Measurements from ENCODE around the gene COLGALT1. TPM values are rescaled to one million over a fixed set of nuclear protein-coding genes. Genes with fewer than 3 reads are reported as not detected.
A peak's percentile ranks its signal among the peaks of the same experiment; 100 is the strongest.
"Not testable (repeated sequence)": the region's sequence is repeated elsewhere in the genome, so short reads cannot be mapped to it uniquely, and the experiment has no call there.

COLGALT1 gene
- total RNA-seq: 10 to 100 TPM; 51.2 to 64.3 TPM

- peak; percentile 100 for DNase-seq
- Mint-ChIP-seq H3K4me1 (peaks cover 21% of the 10 kb centered on the region), H3K9me3 (ENCODE audit: low read depth) (no peaks in the 10 kb centered on the region), H3K4me3 (peak within 1 kb of the TSS; percentile 82), H3K36me3 (ENCODE audit: low read depth) (peaks cover 24% of the 10 kb centered on the region), H3K27me3 (no peaks in the 10 kb centered on the region), H3K27ac (peak within 1 kb of the TSS; percentile 67)
- ChIA-PET CTCF (interaction anchor here (3.5 kb wide), 1 partner anchor 18 kb away, joined by 12 read pairs; no protein-coding TSS in a partner anchor), POLR2A (no interaction called here)
- ATAC-seq: peak; percentile 96
- intact Hi-C loops (cut with DNase I, micrococcal nuclease): loop anchor here (1.0 to 5.0 kb wide), 15 partner anchors 16 to 480 kb away; partner anchors contain the start of genes PGLS (in 2 of the 2), GTPBP3 (in 1 of the 2), HAUS8 (in 1 of the 2) and MAP1S (in 1 of the 2)
Observed at GRCh38 chr19:17555480-17555928, at the start of gene COLGALT1. COLGALT1 (plus strand) TSS chr19:17555649; CDS start chr19:17555714, 65 bp downstream.

GRCh38 chr19:17506745-17507144 is 48.7 kb upstream of the COLGALT1 start:
- ChIA-PET POLR2A (no interaction called here), CTCF (interaction anchor here (0.6 kb wide), 1 partner anchor 65 kb away, joined by 3 read pairs; no protein-coding TSS in a partner anchor)
- DNase-seq (no peak), ATAC-seq (no peak)
- Mint-ChIP-seq H3K9me3 (ENCODE audit: low read depth) (no peaks in the 10 kb centered on the region), H3K4me3 (no peak overlapping the region), H3K4me1 (peaks cover 25% of the 10 kb centered on the region), H3K27ac (no peak overlapping the region), H3K27me3 (no peaks in the 10 kb centered on the region), H3K36me3 (ENCODE audit: low read depth) (peaks cover 21% of the 10 kb centered on the region)
- intact Hi-C loops (cut with DNase I, micrococcal nuclease): no loop called here

- POLR2A ChIA-PET; ATAC-seq; H3K9me3 Mint-ChIP-seq (ENCODE audit: low read depth); intact Hi-C loops (cut with DNase I, micrococcal nuclease); DNase-seq; H3K27me3 Mint-ChIP-seq: not testable (repeated sequence)
- Mint-ChIP-seq H3K4me3 (peak overlapping the region; percentile 30), H3K4me1 (peaks cover 34% of the 10 kb centered on the region), H3K27ac (peak overlapping the region; percentile 83), H3K36me3 (ENCODE audit: low read depth) (peaks cover 20% of the 10 kb centered on the region)
- CTCF ChIA-PET: interaction anchor here (0.6 to 1.6 kb wide), 2 partner anchors 12 to 42 kb away, joined by 3 to 5 read pairs; no protein-coding TSS in a partner anchor
Observed at GRCh38 chr19:17508558-17508933, 46.9 kb upstream of the COLGALT1 start.

- H3K4me3 Mint-ChIP-seq: peak overlapping the region; percentile 95
- ATAC-seq: no peak
- CTCF ChIA-PET: interaction anchor here (0.6 to 2.4 kb wide), 7 partner anchors 14 to 943 kb away, joined by 3 to 13 read pairs (median 3); no protein-coding TSS in a partner anchor
- H3K27ac Mint-ChIP-seq: peak overlapping the region; percentile 99
- no peak for DNase-seq
- intact Hi-C loops (cut with DNase I, micrococcal nuclease): loop anchor here (2.0 to 5.0 kb wide), 5 partner anchors 47 to 642 kb away; partner anchors contain the start of genes COLGALT1 (in 1 of the 2), JAK3 (in 1 of the 2) and PIK3R2 (in 1 of the 2)
- H3K9me3 Mint-ChIP-seq (ENCODE audit: low read depth): no peaks in the 10 kb centered on the region
- no peaks in the 10 kb centered on the region for H3K27me3 Mint-ChIP-seq
- POLR2A ChIA-PET: interaction anchor here (0.6 kb wide), 3 partner anchors 41 to 247 kb away, joined by 6 to 15 read pairs (median 7); no protein-coding TSS in a partner anchor
- H3K36me3 Mint-ChIP-seq (ENCODE audit: low read depth): peaks cover 20% of the 10 kb centered on the region
- peaks cover 39% of the 10 kb centered on the region for H3K4me1 Mint-ChIP-seq
Observed at GRCh38 chr19:17510220-17510993, 45.0 kb upstream of the COLGALT1 start.

GRCh38 chr19:17511724-17512573 is 43.5 kb upstream of the COLGALT1 start:
- POLR2A ChIA-PET: no interaction called here
- Mint-ChIP-seq H3K36me3 (ENCODE audit: low read depth) (peaks cover 26% of the 10 kb centered on the region), H3K4me1 (peaks cover 39% of the 10 kb centered on the region), H3K9me3 (ENCODE audit: low read depth) (no peaks in the 10 kb centered on the region), H3K27ac (peak overlapping the region; percentile 88), H3K4me3 (peak overlapping the region; percentile 95), H3K27me3 (no peaks in the 10 kb centered on the region)
- peak; percentile 92 for DNase-seq
- ATAC-seq: peak; percentile 52
- CTCF ChIA-PET: interaction anchor here (1.0 to 2.4 kb wide), 4 partner anchors 16 to 89 kb away, joined by 3 to 13 read pairs (median 4); no protein-coding TSS in a partner anchor
- intact Hi-C loops (cut with DNase I, micrococcal nuclease): loop anchor here (1.0 to 5.0 kb wide), 15 partner anchors 16 to 640 kb away; partner anchors contain the start of genes COLGALT1 (in 2 of the 2), DDA1 (in 1 of the 2), GTPBP3 (in 1 of the 2) and JAK3 (in 1 of the 2)

GRCh38 chr19:17512574-17512939 is 42.9 kb upstream of the COLGALT1 start:
- POLR2A ChIA-PET: no interaction called here
- intact Hi-C loops (cut with DNase I, micrococcal nuclease): loop anchor here (5.0 kb wide), 3 partner anchors 45 to 640 kb away; partner anchors contain the start of genes COLGALT1 (in 1 of the 2), JAK3 (in 1 of the 2) and PIK3R2 (in 1 of the 2)
- Mint-ChIP-seq H3K36me3 (ENCODE audit: low read depth) (peaks cover 32% of the 10 kb centered on the region), H3K27me3 (no peaks in the 10 kb centered on the region), H3K4me1 (peaks cover 38% of the 10 kb centered on the region), H3K4me3 (peak overlapping the region; percentile 95), H3K27ac (peak overlapping the region; percentile 88), H3K9me3 (ENCODE audit: low read depth) (peaks cover 3% of the 10 kb centered on the region)
- ATAC-seq (no peak), DNase-seq (no peak)
- CTCF ChIA-PET: interaction anchor here (1.9 kb wide), 1 partner anchor 17 kb away, joined by 10 read pairs; no protein-coding TSS in a partner anchor

- no peak overlapping the region for H3K27ac Mint-ChIP-seq
- H3K4me1 Mint-ChIP-seq: peaks cover 17% of the 10 kb centered on the region
- no peaks in the 10 kb centered on the region for H3K27me3 Mint-ChIP-seq
- DNase-seq (no peak), ATAC-seq (no peak)
- POLR2A ChIA-PET: no interaction called here
- H3K36me3 Mint-ChIP-seq (ENCODE audit: low read depth): peaks cover 33% of the 10 kb centered on the region
- CTCF ChIA-PET: no interaction called here
- H3K4me3 Mint-ChIP-seq: no peak overlapping the region
- intact Hi-C loops (cut with DNase I, micrococcal nuclease): no loop called here
- peaks cover 5% of the 10 kb centered on the region for H3K9me3 Mint-ChIP-seq (ENCODE audit: low read depth)
Observed at GRCh38 chr19:17515408-17516149, 39.9 kb upstream of the COLGALT1 start.

- ChIA-PET CTCF (interaction anchor here (0.6 to 0.7 kb wide), 2 partner anchors 46 to 171 kb away, joined by 3 read pairs; no protein-coding TSS in a partner anchor), POLR2A (no interaction called here)
- H3K4me1 Mint-ChIP-seq: peaks cover 9% of the 10 kb centered on the region
- peaks cover 31% of the 10 kb centered on the region for H3K36me3 Mint-ChIP-seq (ENCODE audit: low read depth)
- intact Hi-C loops (cut with DNase I, micrococcal nuclease): no loop called here
- H3K4me3 Mint-ChIP-seq: no peak overlapping the region
- ATAC-seq (no peak), DNase-seq (no peak)
- no peak overlapping the region for H3K27ac Mint-ChIP-seq
- H3K27me3 Mint-ChIP-seq: no peaks in the 10 kb centered on the region
- H3K9me3 Mint-ChIP-seq (ENCODE audit: low read depth): peaks cover 5% of the 10 kb centered on the region
Observed at GRCh38 chr19:17517898-17518297, 37.6 kb upstream of the COLGALT1 start.

- H3K4me3 Mint-ChIP-seq; H3K27me3 Mint-ChIP-seq; intact Hi-C loops (cut with DNase I, micrococcal nuclease); DNase-seq; H3K27ac Mint-ChIP-seq; H3K9me3 Mint-ChIP-seq (ENCODE audit: low read depth); ATAC-seq: not testable (repeated sequence)
- peaks cover 29% of the 10 kb centered on the region for H3K36me3 Mint-ChIP-seq (ENCODE audit: low read depth)
- H3K4me1 Mint-ChIP-seq: peaks cover 14% of the 10 kb centered on the region
- ChIA-PET POLR2A (interaction anchor here (0.7 kb wide), 1 partner anchor 1424 kb away, joined by 4 read pairs; no protein-coding TSS in a partner anchor), CTCF (interaction anchor here (0.6 kb wide), 1 partner anchor 171 kb away, joined by 3 read pairs; no protein-coding TSS in a partner anchor)
Observed at GRCh38 chr19:17518654-17519053, 36.8 kb upstream of the COLGALT1 start.

GRCh38 chr19:17519967-17520366 is 35.5 kb upstream of the COLGALT1 start:
- CTCF ChIA-PET: no interaction called here
- POLR2A ChIA-PET: no interaction called here
- no peak overlapping the region for H3K4me3 Mint-ChIP-seq
- peaks cover 18% of the 10 kb centered on the region for H3K4me1 Mint-ChIP-seq
- no peaks in the 10 kb centered on the region for H3K27me3 Mint-ChIP-seq
- DNase-seq (no peak), ATAC-seq (no peak)
- intact Hi-C loops (cut with DNase I, micrococcal nuclease): no loop called here
- H3K9me3 Mint-ChIP-seq (ENCODE audit: low read depth): peaks cover 5% of the 10 kb centered on the region
- no peak overlapping the region for H3K27ac Mint-ChIP-seq
- H3K36me3 Mint-ChIP-seq (ENCODE audit: low read depth): peaks cover 29% of the 10 kb centered on the region
